ENCODE results near the gene MYBPHL.

Gene MYBPHL

GRCh38 chr1:109281680-109282496 lies 24.9 kb downstream of the MYBPHL start:
- FAIRE-seq (no peak), DNase-seq (ENCODE audit: insufficient read length, low spot score) (no peak)

- DNase-seq (ENCODE audit: insufficient read length, low spot score) (no peak), FAIRE-seq (no peak)
Measured at GRCh38 chr1:109280862-109281261, 25.9 kb downstream of the MYBPHL start.

GRCh38 chr1:109279615-109280278 lies 27.1 kb downstream of the MYBPHL start:
- FAIRE-seq: no peak
- DNase-seq (ENCODE audit: insufficient read length, low spot score): no peak

- DNase-seq (ENCODE audit: insufficient read length, low spot score): peak; percentile 54
- no peak for FAIRE-seq
Measured at GRCh38 chr1:109277434-109278204, 29.2 kb downstream of the MYBPHL start.

GRCh38 chr1:109275706-109276345 lies 31.0 kb downstream of the MYBPHL start:
- no peak for DNase-seq (ENCODE audit: insufficient read length, low spot score)
- no peak for FAIRE-seq

GRCh38 chr1:109274533-109275476 lies 32.0 kb downstream of the MYBPHL start:
- DNase-seq (ENCODE audit: insufficient read length, low spot score): no peak
- FAIRE-seq: no peak

- DNase-seq (ENCODE audit: insufficient read length, low spot score) (no peak), FAIRE-seq (no peak)
Measured at GRCh38 chr1:109273570-109274288, 33.1 kb downstream of the MYBPHL start.

- no peak for DNase-seq (ENCODE audit: insufficient read length, low spot score)
- no peak for FAIRE-seq
Measured at GRCh38 chr1:109272831-109273547, 33.8 kb downstream of the MYBPHL start.

- FAIRE-seq (no peak), DNase-seq (ENCODE audit: insufficient read length, low spot score) (no peak)
Measured at GRCh38 chr1:109272021-109272799, 34.6 kb downstream of the MYBPHL start.

- no peak for FAIRE-seq
- no peak for DNase-seq (ENCODE audit: insufficient read length, low spot score)
Measured at GRCh38 chr1:109271458-109271857, 35.4 kb downstream of the MYBPHL start.

- FAIRE-seq: no peak
Measured at GRCh38 chr1:109270623-109271317, 36.0 kb downstream of the MYBPHL start.

GRCh38 chr1:109269981-109270622 lies 36.7 kb downstream of the MYBPHL start:
- FAIRE-seq: no peak

More at GRCh38 chr1:109270623-109271317, 36.0 kb downstream of the MYBPHL start:
- DNase-seq (ENCODE audit: insufficient read length, low spot score): no peak

GRCh38 chr1:109269212-109269980 lies 37.4 kb downstream of the MYBPHL start:
- no peak for DNase-seq (ENCODE audit: insufficient read length, low spot score)
- no peak for FAIRE-seq

More at GRCh38 chr1:109269981-109270622, 36.7 kb downstream of the MYBPHL start:
- no peak for DNase-seq (ENCODE audit: insufficient read length, low spot score)

- DNase-seq (ENCODE audit: insufficient read length, low spot score): no peak
- FAIRE-seq: no peak
Measured at GRCh38 chr1:109268431-109269211, 38.2 kb downstream of the MYBPHL start.

- FAIRE-seq: no peak
- DNase-seq (ENCODE audit: insufficient read length, low spot score): no peak
Measured at GRCh38 chr1:109267743-109268300, 39.0 kb downstream of the MYBPHL start.

All from HTR-8/SVneo (cell line).